Activated CD4-positive, alpha-beta T cell treated with anti-CD3 and anti-CD28 coated beads for 1 hour (primary cell): Measurements from ENCODE around the gene ARHGAP4.

Source experiments
- DNase-seq: peaks from one replicate; pipeline ENCODE4 v3.0.0-alpha.2; 2020

The ARHGAP4 gene

GRCh38 chrX:153878345-153878744, 47.7 kb downstream of the ARHGAP4 start:
- no peak for DNase-seq

- DNase-seq, result no peak
Observed at GRCh38 chrX:153877571-153878261, 48.3 kb downstream of the ARHGAP4 start.

- no peak for DNase-seq
Observed at GRCh38 chrX:153876112-153876491, 50.0 kb downstream of the ARHGAP4 start.

GRCh38 chrX:153875391-153876111, 50.5 kb downstream of the ARHGAP4 start:
- peak; percentile 49 for DNase-seq

- no peak for DNase-seq
Observed at GRCh38 chrX:153874366-153875125, 51.5 kb downstream of the ARHGAP4 start.

GRCh38 chrX:153874085-153874365, 52.0 kb downstream of the ARHGAP4 start:
- no peak for DNase-seq

- no peak for DNase-seq
Observed at GRCh38 chrX:153873282-153874084, 52.6 kb downstream of the ARHGAP4 start.

- DNase-seq, result no peak
Observed at GRCh38 chrX:153871946-153872878, 53.9 kb downstream of the ARHGAP4 start.

- DNase-seq, result no peak
Observed at GRCh38 chrX:153871451-153871850, 54.6 kb downstream of the ARHGAP4 start.

- DNase-seq, result no peak
Observed at GRCh38 chrX:153870791-153871360, 55.2 kb downstream of the ARHGAP4 start.

GRCh38 chrX:153870288-153870690, 55.8 kb downstream of the ARHGAP4 start:
- DNase-seq, result no peak

GRCh38 chrX:153869473-153870287, 56.4 kb downstream of the ARHGAP4 start:
- DNase-seq, result no peak

- DNase-seq, result no peak
Observed at GRCh38 chrX:153868576-153869472, 57.2 kb downstream of the ARHGAP4 start.

GRCh38 chrX:153867671-153868070, 58.4 kb downstream of the ARHGAP4 start:
- no peak for DNase-seq

- no peak for DNase-seq
Observed at GRCh38 chrX:153867139-153867538, 58.9 kb downstream of the ARHGAP4 start.

GRCh38 chrX:153866302-153867019, 59.6 kb downstream of the ARHGAP4 start:
- no peak for DNase-seq

GRCh38 chrX:153865685-153866084, 60.4 kb downstream of the ARHGAP4 start:
- no peak for DNase-seq

- no peak for DNase-seq
Observed at GRCh38 chrX:153865321-153865580, 60.8 kb downstream of the ARHGAP4 start.
